DMS 273 (cell line): ENCODE results near the gene MARCOL.
"Not testable (repeated sequence)": the region's sequence is repeated elsewhere in the genome, so short reads cannot be mapped to it uniquely, and the experiment has no call there.

Source experiments
- DNase-seq: peaks from one replicate; lab custom pipeline; 2025; ENCODE audit not compliant: unreplicated experiment; lab: John Stamatoyannopoulos, UW

The MARCOL gene

DNA sequence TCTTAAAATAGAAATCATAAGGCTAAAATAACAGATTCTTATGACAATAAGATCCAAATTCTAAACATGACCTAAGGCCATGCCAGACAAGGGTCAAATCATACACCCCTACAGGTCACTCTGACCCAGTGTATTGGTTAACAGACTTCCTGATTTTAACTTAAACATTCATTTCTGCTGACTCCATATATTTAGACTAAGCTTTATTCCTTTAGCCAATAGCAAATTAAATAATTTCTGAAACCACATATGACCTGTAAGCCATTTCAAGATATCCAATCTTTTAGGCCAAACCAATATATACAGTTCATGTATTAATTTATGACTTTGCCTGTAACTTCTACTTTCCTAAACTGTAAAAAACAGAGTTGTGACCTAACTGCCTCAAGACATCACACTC, 22.9 kb downstream of the MARCOL start:
- no peak for DNase-seq

GRCh38 chr5:148267962-148268361, 29.6 kb downstream of the MARCOL start:
- DNase-seq: no peak

DNA sequence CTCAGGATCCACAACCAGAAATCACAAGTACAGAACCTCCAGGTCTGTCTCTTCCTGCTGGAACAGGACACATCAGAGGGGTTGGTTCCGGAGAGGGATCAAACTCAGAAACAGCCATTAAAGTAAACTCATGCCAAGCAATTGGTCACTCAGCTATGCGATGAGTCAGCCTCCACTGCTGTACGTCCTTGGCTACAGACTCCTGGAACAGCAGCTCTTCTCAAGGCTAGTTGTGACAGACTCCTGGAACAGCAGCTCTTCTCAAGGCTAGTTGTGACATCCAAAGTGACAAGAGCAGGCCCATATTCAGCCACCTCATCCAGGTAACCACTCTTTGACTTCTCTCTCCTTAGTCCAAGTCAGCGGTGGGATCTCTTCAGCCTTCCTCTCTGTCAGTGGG, 30.2 kb downstream of the MARCOL start, which contains the start of gene SPINK13:
Gene SPINK13 (plus strand): TSS at position 229 of the 400 bp plus-strand sequence. CDS start 1,279 bp downstream, outside the sequence.
- no peak for DNase-seq

GRCh38 chr5:148275129-148275528, 36.8 kb downstream of the MARCOL start:
- not testable (repeated sequence) for DNase-seq

- not testable (repeated sequence) for DNase-seq
These were observed 42.6 kb downstream of the MARCOL start for GRCh38 chr5:148280893-148281292.

DNA sequence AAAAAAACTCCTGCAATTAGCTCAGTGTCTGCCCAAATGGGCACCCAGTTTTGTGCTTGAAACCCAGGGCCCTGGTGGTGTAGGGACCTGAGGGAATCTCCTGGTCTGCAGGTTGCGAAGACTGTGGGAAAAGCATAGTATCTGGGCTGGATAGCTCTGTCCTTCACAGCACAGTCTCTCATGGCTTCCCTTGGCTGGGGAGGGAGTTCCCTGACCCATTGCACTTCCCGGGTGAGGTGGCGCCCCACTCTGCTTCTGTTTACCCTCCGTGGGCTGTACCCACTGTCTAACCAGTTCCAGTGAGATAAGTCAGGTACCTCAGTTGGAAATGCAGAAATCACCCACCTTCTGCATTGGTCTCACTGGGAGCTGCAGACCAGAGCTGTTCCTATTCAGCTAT, 43.0 kb downstream of the MARCOL start:
- DNase-seq: not testable (repeated sequence)

DNA sequence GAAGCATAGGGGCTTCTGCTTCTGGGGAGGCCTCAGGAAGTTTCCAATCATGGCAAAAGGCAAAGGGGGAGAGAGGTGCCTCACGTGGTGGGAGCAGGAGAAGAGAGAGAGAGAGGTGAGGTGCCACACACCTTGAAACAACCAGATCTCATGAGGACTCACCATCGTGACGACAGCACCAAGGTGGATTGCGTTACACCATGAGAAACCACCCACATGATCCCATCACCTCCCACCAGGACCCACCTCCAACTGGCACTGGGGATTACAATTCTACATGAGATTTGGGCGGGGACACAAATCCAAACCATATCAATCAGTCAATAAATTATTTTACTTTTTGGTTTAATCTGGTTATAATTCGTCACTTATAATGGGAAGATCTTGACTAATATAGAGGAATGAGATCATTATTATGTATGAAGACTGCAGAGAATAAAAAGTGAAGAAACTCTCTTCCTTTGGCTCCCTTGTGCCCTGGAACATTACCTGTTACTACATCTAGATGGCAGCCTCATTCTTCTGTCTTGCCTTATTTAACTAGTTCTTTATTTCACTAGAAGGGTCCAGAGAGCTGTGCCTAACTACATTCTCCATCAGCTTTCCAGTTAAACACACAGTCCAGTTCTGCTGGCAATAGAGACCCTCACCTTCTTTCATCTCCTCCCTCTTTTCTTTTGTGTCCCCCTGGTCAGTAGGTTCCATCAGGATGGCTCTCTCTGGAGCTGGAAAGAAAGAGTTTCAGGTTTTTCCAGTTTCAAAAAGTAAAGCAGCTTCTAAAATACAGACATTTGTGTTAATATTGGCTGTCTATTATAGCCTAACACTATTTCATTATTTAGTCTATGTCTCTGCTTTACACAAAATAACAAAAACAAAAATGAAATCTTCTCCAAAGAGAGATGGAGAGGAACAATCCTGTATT, 52.2 kb downstream of the MARCOL start:
- DNase-seq: peak; percentile 42
